GM18520 (cell line): ENCODE results near the gene RPL18.
A peak's percentile ranks its signal among the peaks of the same experiment; 100 is the strongest.
"Not testable (repeated sequence)": the region's sequence is repeated elsewhere in the genome, so short reads cannot be mapped to it uniquely, and the experiment has no call there.

Experiments
- ATAC-seq: cut with Tn5 transposase; IDR thresholded peaks from one replicate; pipeline ENCODE4 v1.9.1; 2021; ENCODE audit not compliant: unreplicated experiment

Gene RPL18

DNA sequence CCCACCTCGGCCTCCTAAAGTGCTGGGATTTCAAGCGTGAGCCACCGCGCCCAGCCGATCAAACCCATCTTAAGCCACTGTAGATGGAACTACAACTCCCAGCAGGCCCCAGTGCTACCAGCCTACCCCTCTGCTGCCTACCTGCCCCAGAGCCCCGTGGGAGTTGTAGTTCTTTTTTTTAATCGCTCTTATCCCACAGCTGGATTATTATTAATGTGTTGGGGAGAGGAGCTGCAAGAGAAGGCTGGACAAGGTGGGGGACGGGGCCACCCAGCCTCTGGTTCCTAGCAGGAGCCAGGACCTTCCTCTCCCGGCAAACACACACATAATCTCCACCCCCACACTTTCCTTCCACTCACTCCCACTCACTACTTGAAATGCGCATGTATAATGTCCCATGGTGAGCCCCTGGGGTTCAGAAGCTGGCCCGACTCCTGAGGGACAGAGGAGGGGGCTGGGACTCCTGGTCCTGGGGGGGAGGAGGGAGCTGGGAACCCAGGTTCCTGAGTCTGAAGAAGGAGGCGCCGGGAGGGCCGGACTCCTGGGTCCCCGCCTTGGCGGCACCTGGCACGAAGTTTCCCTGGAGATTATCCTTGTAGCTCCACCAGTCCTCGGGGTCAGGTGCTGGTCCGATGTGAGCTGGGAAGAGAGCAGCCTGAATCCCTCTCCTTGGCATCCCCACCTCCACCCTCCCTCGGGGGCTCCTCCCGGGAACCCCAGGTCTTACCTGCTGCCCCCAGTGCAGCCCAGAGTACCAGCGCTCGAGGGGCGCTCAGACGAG is 26.1 kb upstream of the RPL18 start:
- no peak for ATAC-seq

DNA sequence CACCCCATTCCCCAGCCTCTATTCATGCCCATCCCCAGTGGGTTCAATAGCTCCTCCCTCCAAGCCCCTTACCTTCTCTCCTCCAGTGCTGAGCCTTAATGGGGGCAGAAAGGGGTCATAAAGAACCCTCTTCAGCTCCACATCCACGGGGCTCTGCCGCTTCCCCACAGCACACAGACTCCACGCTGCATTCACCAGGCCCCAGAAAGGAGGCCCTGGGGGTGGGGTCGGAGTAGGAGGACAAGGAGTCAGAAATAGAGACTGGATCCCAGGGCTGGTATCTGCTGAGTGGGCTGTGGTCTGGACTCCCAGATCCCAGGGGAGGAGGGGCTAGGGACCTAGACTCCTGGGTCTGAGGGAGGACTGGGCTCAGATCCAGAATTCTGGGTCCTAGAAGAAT is 25.4 kb upstream of the RPL18 start:
- ATAC-seq: no peak

DNA sequence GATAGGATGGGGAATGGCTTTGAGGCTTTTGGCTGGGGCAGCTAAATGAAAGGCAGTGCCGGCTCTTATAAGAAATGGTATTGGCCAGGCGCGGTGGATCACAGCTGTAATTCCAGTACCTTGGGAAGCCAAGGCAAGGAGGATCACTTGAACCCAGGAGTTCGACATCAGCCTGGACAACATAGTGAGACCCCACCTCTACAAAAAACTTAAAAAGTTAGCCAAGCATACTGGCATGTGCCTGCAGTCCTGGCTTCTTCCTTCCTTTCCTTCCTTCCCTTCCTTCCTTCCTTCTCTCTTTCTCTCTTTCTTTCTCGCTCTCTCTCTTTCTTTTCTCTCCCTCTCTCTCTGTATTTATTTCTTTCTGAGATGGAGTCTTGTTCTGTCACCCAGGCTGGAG is 23.9 kb upstream of the RPL18 start:
- ATAC-seq: no peak

DNA sequence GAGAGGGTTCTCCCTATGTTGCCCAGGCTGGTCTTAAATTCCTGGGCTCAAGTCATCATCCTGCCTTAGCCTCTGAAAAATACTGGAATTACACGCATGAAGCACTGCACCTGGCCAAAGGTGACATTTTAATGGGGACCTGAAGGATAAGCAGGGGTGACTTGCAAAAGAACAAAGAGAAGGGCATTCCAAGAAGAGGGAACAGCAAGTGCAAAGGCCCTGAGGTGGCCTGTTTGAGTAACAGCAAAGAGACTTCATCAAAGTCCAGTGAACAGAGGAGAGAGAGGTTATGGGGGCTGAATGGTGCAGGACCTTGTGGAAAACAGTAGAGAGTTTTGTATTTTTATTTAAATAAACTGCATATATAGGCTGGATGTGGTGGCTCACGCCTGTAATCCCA is 22.9 kb upstream of the RPL18 start:
- no peak for ATAC-seq

DNA sequence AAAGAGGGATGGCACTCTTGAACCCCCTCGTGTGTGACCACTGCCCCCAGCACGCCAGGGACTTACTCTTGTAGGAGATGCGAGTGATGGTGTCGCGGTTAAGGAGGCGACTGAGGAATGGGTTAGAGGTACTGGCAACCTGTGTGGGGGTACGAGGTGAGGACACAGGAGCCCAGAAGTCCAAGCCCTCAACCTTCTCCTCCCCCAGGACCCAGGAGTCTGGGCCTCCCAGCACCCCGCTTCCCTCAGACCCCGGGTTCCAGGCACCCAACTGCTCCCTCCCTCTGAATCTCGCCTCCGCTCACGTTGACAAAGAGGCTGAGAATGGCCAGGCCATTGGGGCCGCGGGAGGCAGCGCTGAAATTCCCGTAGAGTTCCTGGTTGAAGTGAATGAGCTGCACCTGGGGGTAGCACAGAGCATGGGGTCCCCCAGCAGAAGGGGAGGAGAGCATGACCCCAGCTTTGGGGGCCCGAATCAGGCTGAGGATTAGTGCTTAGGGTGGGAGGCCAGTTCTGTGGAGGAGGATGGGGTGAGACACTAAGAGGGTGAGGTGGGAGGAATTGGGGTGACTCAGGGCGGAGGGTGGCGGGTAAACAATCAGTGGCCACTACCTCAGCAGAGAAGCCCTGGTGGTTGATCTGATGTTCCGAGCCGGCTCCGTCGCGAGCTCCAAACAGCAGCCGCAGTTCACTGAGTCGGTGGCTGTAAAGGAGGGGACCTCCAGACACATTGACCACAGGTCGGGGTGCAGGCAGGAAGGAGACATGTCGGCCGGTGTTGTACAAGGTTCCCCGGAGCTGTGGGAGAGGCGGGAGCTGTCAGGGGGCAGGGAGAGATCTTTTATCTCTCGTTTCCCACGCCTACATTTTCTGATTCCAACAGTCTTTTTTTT is 20.8 kb upstream of the RPL18 start:
- ATAC-seq: no peak

DNA sequence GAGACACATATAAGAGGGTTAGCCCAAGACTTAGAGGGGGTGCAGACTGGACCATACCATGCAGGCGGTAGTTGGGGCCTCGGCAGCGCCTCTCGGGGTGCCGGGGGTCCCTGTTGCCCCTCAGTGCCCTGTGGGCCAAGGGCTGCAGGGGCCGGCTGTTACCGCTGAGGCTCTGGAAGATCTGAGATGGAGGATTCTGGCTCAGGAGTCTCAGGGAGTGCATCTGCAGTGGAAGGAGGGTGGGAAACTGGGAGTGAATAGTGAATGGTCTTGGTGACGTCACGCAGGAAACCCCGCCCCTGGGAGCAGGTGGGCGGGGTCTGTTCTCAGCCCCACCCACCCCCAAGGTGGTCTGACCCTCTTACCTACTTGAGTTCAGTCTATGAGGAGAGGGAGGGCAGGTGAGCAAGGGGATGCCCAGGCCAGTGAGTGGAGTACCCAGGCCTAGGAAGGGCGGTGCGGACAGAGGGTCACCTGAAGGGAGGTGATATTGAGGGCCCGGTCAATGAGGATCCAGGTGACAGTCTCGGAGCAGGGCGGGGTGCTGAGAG is 19.9 kb upstream of the RPL18 start:
- no peak for ATAC-seq

DNA sequence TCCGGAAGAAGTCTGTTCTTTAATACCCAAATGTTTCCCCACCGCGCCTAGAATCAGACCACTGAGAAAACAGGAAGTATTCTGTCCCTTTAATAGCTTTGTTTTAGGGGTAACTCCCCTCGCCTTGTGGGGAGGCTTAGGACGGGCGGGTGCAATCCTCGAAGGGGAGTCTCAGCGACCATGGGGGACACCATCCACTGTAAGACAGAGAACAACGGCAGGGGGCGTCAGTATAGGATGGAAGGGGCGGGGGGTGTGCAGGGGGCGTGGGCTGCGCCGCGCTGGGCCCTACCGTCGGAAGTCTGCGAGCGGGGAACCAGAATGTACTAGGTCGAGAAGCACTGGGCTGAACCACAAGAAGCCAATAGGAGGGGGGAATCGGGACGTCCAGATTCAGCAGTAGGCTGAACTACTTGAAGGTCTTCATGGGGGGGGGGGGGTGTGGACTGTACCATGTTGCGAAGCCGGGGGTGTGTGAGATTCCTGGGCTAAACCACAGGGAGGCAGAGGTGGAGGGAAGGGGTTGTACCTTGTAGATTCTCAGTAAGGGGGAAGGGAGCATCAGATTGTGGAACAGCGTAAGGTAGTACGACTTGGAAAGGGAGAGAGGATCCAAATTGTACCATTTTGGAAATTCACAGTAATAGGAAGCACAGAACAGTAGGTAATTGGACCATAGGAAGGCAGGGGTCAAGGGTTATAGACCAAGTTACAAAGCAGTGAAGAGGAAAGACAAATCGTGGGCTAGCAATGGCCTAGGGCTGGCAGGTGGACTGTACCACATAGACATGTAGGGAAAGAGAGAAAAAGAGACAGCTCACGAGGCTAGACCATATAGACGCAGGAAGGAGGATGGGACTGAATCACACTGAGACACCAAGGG is 19.2 kb upstream of the RPL18 start:
- peak; percentile 8 for ATAC-seq

DNA sequence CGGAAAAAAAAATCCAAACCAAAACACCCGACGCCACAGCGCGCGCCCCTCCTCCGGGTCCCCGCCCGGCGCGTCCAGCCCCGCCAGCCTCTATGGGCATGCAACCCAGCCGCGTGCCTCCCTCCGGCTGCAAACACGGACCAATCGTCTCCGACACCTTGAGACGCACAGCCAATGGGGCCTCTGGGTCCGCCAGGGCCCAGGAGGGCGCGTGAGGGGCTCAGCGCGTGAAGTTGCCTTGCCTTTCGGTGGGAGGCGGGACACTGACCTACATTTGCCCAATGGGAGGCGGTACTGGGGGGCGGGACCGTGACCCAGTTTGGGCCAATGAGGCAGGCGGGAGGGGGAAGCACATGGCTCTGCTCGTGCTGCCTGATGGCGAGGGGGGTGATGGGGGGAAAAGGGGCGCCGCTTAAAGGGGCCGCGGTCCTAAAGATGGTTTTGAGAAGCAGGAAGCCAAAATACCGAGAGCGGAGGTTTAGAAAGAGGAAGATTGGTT is 18.5 kb upstream of the RPL18 start:
- ATAC-seq: peak; percentile 75

DNA sequence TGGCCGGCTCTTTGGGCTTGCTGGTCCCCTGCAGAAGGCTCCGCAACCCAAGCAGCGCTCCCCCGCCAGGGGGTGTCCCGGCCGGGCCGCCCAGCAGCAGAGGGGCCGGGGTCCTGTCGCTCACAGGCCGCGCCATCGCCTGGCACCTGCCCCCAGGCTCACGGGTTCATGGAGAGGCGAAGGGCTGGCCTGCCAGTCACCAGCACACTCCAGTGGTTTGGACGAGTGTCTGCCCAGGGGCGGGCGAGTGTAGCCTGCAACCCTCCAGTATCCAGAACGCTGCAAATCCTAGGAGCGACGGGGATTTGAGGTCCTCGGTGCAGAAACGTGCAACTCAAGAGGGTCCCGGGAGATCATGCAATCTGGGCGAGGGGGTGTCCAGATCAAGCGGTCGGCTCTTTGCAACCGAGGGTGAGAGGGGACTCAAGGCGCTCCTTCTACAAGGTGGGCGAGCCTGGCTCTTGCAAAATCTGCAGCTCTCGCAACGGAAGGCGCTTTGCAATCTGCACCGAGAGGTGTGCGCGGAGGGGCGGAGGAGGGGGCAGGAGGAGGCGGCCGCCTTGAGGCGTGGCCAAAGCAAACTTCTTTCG is 18.0 kb upstream of the RPL18 start, which contains the start of gene DBP:
Gene DBP (minus strand): TSS at position 521 of the 590 bp plus-strand sequence. CDS start 385 bp downstream, at position 136.
- ATAC-seq: no peak

DNA sequence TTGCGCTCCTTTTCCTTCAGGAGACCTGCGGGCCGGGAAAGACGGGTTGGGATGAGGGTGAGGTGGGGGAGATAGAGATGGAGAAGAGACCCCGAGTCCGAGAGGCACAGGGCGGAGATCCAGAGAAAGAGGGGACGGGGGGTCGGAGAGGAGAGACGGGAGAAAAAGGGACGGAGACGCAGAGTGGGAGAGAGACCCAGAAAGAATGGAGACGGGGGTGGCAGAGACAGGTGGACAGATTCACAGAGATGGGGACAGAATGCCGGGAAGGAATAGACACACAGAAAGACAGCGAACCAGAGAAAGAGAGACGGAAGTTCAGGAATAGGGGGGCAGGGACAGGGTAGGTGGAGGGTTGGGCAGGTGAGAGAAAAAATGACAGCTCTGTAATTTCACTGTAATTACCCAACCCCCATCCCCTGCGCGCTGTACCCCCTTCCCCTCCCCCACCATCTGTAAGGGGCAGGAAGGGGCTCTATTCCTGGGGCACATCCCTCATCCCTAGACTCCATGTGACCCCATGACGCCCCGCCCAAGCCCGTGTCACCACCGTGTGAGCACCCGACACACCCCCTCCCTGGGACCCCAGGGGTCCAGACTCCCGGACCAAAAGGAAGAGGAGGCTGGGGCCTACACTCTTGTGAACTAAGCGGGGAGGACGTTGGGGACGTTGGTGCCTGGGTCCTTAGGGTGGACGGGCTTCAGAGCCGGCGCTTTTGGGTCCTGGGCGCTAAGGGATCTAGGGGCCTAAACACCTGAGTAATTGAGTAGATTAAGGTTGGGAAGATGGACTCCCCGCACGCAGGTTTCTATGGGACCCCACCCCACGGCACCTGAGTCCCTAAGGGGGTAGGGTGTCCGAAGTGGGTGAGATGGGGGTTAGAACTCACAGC is 17.2 kb upstream of the RPL18 start:
- no peak for ATAC-seq

DNA sequence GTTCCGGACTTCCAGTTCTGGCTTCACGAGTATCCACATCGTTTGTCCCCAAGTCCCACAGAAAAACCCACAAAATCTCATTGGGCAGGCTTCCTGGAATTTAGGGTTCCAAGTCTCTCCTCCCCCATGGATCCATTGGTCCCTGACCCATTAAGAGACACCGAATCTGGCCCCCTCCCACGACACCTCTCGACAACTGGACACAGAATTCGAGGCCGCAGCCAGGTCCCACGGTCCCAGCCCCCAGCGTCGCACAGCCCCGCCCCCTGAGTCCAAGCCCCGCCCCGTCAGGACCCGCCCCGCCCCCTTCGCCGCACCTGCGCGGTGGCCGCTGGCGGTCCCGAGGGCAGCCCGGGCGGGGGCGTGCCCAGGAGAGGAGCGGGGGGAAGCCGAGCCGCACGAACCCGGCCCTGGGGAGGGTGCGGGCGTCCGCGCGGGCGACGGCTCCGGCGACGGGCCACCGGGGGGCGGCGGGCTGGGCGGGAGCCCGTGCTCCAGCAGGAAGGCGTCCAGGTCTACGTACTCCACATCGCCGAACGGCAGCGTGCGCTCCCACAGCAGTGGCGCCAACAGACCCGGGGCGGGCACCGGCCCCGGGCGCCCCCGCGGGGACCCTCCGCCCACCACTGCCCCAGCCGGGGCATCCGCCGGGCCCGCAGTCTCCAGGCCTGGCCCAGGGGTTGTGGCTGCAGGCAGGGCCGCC is 16.4 kb upstream of the RPL18 start:
- ATAC-seq: no peak

DNA sequence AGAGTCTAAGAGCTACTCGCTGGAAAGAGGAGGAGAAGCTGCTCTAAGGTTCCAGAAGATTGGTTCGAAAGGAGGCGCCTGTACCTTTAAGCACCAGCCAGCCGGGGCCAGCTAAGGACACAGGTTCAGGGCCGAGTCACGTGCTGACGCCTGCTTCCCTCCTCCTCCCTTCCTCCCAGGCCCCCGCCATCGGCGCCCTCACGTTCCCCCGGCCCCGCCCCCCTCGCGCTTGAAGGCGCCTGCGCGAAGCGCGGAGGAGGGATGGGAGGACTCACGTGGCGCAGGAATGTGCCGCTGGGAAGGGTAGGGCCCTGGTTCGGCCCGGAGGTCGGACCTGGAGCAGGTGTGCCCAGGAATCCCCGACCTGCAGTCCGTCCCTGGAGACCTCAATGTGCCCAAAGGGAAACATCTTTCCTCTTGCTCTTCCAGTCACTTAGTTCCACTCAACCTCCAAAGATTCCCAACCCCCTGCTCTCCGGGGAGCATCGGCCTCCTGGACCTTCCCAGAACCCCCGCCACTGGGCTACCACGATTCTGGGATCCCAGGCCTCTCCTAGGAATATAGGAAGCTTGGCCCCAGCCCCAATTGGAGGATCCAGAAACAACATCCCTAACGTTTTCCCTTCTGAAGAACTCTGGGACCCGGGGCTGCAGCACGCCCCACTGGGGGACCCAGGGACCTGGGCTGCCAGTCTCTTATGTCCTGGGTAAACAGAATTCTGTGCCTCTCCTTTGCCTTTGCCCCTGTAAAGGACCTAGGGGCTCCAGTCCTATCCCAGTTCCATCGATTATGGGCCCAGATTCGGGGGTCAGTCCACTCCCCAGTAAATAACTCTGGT is 15.7 kb upstream of the RPL18 start:
- ATAC-seq: peak; percentile 24

DNA sequence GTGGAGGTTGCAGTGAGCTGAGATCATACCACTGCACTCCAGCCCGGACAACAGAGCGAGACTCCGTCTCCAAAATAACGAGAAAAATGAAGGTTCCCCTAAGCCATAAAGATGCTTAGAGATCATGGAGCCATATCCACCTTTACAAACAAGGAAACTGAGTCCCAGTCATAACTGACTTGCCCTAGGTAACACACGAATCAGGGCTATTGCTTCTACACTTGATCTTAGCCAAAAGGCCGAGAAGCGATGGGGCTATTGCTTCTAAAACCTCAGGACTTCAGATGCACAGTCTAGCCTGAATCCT is 15.0 kb upstream of the RPL18 start:
- no peak for ATAC-seq

DNA sequence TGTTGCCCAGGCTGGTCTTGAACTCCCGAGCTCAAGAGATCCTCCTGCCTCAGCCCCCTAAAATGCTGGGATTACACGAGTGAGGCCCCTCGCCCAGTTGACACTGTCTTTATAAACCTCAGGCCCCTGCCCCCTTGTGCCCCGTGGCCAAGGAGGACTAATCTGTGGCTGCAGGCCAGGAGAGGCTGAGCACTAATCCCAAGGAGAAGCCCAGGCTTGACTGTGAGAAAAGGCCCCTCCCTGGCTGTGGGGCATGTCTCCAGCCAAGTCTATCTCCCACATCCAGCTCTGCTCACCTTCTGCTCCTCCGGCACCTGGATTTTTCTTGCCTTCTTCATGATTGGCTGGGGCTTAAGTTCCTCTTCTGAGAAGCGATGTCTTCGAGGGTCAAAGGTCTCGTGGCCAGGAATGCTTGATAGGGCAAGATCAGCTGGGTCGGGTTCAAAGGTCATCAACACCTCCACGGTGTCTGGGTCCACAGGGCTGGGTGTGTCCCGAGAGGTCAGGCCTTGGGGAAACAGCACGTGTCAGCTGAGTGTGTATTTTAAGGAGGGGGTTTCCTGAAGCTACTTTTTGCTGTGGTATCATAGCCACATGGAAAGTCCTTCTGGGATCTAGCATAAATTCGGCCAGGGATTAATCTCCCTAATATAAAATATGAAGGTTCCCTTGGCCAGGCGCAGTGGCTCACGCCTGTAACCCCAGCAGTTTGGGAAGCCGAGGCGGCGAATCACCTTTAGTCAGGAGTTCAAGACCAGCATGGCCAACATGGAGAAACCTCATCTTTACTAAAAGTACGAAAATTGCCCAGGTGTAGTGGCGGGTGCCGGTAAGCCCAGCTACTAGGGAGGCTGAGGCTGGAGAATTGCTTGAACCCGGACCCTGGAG is 14.4 kb upstream of the RPL18 start:
- no peak for ATAC-seq

DNA sequence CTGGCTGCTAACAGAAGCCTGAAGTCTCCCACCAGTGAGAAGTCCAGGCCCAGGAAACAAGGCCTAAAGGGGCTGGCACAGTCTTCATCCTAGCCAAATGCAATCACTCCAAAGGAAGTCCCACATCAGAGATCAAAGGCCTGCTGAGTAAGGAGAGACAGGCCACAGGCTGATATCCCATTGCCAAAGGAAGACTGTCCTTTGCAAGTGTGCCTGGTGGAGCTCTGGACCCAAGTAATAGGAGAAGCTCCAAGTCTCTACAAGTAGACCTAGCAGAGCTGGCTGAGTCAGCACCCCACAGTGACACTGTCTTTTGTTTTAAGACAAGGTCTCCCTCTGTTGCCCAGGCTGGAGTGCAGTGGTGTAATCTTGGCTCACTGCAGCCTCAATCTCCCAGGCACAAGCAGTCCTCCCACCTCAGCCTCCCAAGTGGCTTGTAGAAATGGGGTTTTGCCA is 13.7 kb upstream of the RPL18 start:
- no peak for ATAC-seq

DNA sequence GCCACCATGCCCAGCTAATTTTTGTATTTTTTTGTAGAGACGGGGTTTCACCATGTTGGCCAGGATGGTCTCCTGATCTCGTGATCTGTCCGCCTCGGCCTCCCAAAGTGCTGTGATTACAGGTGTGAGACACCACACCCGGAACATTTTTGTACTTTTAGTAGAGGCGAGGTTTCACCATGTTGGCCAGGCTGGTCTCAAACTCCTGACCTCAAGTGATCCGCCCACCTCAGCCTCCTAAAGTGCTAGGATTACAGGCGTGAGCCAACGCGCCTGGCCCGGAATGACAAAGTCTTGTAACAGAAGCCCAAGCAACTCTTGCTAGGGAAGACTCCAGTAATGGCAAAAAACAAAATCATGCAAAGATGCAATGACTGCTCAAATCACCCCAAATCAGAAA is 13.3 kb upstream of the RPL18 start:
- ATAC-seq: not testable (repeated sequence)

DNA sequence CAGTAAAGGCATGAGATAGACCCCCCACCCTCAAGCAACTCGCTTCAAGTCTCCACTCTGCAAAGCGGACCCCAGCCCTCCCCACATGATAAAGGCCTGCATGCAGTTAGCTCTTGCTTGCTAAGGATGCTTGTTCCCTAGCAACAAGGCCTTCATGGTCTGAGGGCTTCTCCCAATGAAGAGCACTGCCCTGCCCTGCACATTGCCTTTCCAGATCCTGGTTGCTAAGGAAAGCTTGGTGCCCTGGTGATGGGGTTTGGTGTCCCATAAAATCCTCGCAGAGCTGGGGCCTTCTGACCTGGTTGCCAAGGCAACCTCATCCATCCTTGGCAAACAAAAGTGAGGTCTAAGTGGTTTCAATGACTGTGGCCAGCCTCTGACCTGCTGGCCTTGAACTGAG is 12.2 kb upstream of the RPL18 start:
- no peak for ATAC-seq
